Measurements from ENCODE around the gene FAM221A. TPM values are rescaled to one million over a fixed set of nuclear protein-coding genes. Genes with fewer than 3 reads are reported as not detected.
A peak's percentile ranks its signal among the peaks of the same experiment; 100 is the strongest.

The FAM221A gene
- total and polyA plus RNA-seq, 2 experiments from 2014 or later: 8.3 to 10.0 TPM

- Histone ChIP-seq H3K4me3 (no peak overlapping the region), H3K4me1 (ENCODE audit: low read depth) (no peaks in the 10 kb centered on the region), H3K36me3 (no peaks in the 10 kb centered on the region), H3K27ac (no peak overlapping the region), H3K27me3 (no peaks in the 10 kb centered on the region), H3K9me3 (ENCODE audit: low read depth) (no peaks in the 10 kb centered on the region)
- TF ChIP-seq, protein P1, sequence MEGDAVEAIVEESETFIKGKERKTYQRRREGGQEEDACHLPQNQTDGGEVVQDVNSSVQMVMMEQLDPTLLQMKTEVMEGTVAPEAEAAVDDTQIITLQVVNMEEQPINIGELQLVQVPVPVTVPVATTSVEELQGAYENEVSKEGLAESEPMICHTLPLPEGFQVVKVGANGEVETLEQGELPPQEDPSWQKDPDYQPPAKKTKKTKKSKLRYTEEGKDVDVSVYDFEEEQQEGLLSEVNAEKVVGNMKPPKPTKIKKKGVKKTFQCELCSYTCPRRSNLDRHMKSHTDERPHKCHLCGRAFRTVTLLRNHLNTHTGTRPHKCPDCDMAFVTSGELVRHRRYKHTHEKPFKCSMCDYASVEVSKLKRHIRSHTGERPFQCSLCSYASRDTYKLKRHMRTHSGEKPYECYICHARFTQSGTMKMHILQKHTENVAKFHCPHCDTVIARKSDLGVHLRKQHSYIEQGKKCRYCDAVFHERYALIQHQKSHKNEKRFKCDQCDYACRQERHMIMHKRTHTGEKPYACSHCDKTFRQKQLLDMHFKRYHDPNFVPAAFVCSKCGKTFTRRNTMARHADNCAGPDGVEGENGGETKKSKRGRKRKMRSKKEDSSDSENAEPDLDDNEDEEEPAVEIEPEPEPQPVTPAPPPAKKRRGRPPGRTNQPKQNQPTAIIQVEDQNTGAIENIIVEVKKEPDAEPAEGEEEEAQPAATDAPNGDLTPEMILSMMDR (IDR thresholded peaks at IDR 0.05; ENCODE audit: low read depth, low read length): no peak
- no peak for DNase-seq (ENCODE audit: low read depth in 1 of 2, low spot score in 1 of 2)
These were observed 29.2 kb downstream of the FAM221A start for GRCh38 chr7:23709081-23709750.

GRCh38 chr7:23710000-23710399 lies 30.0 kb downstream of the FAM221A start, which contains the start of gene STK31:
Gene STK31 (plus strand): TSS chr7:23710219. CDS start chr7:23710286, 67 bp downstream.
- H3K27ac ChIP-seq: no peak within 1 kb of the TSS
- no peak within 1 kb of the TSS for H3K4me3 ChIP-seq
- H3K9me3 ChIP-seq (ENCODE audit: low read depth): no peaks in the 10 kb centered on the region
- H3K4me1 ChIP-seq (ENCODE audit: low read depth): no peaks in the 10 kb centered on the region
- TF ChIP-seq, protein P1 (IDR thresholded peaks at IDR 0.05; ENCODE audit: low read depth, low read length): no peak
- no peak for DNase-seq (ENCODE audit: low read depth in 1 of 2, low spot score in 1 of 2)
- H3K27me3 ChIP-seq: no peaks in the 10 kb centered on the region
- no peaks in the 10 kb centered on the region for H3K36me3 ChIP-seq

DNA sequence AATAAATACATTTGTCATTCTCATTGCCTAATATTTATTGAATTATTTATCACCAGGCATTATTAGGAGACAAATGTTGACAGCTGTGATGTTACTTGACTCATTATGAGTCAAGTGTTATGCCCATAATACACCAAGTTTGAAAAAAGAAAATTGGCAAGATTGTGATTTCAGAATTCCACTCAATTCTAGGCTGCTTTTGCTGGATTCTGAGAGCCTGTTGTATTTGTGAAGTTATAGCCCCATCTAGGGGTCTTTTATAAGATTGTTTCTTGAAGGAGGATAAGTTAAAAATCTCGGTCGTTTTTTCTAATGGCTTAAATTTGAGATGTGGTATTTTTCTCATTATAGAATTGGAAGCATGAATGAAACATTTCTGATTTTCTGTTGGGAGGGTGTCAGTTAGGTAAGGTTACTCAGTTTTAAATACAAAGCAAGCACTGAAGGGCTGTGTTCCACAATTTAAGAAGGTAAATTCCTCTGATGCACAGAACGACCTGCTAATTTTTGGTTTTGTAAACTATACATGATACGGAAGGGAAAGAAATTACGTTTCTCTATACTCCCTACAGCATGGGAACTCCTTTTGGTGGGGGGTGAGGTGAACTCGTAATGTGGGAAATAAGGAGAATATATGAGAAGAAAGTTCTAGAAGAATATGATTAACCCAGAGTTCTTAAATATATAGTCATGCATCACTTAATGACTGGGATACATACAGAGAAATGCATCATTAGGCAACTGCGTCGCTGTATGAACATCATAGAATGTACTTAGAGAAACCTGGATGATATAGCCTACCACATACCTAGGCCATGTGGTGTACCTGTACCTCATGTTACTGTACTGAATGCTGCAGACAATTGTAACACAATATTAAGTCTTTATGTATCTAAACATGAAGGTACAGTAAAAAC lies 32.6 kb downstream of the FAM221A start:
- TF ChIP-seq, protein P1 (IDR thresholded peaks at IDR 0.05; ENCODE audit: low read depth, low read length): peak; percentile 48
- no peaks in the 10 kb centered on the region for H3K4me1 ChIP-seq (ENCODE audit: low read depth)
- no peak overlapping the region for H3K27ac ChIP-seq
- H3K9me3 ChIP-seq (ENCODE audit: low read depth): no peaks in the 10 kb centered on the region
- H3K4me3 ChIP-seq: no peak overlapping the region
- H3K27me3 ChIP-seq: no peaks in the 10 kb centered on the region
- peak; percentile 65 to 77 for DNase-seq (ENCODE audit: low read depth in 1 of 2, low spot score in 1 of 2)
- H3K36me3 ChIP-seq: no peaks in the 10 kb centered on the region

DNA sequence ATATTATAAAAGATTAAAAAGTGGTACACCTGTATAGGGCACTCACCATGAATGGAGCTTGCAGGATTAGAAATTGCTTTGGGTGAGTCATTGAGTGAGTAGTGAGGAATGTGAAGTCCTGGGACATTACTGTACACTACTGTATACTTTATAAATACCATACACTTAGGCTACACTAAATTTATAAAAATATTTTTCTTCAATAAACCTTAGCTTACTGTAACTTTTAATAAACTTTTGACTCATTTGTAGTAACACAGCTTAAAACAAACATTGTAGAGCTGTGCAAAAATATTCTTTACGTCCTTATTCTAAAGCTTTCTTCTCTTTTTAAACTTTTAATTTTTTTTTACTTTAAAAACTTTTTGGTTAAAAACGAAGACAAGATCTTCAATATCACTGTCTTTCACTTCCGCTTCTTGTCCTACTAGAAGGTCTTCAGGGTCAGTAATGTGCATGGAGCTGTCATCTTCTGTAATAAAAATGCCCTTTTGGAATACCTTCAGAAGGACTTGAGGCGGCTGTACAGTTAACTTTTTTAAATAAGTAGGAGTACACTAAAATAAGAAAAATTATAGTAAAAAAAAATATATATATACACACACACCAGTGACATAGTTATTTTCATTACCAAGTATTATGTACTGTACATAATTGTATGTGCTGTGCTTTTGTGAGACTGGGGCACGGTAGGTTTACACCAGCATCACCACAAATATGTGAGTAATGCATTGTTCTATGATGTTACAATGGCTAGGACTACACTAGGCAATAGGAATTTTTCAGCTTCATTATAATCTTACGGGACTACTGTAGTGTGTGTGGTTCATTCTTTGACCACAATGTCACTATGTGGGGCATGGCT lies 33.5 kb downstream of the FAM221A start:
- Histone ChIP-seq H3K9me3 (ENCODE audit: low read depth) (no peaks in the 10 kb centered on the region), H3K27ac (no peak overlapping the region), H3K27me3 (no peaks in the 10 kb centered on the region), H3K36me3 (no peaks in the 10 kb centered on the region), H3K4me1 (ENCODE audit: low read depth) (no peaks in the 10 kb centered on the region), H3K4me3 (no peak overlapping the region)
- TF ChIP-seq, protein P1 (IDR thresholded peaks at IDR 0.05; ENCODE audit: low read depth, low read length): no peak
- peak in 1 of 2 donors; percentile 71 for DNase-seq (ENCODE audit: low read depth in 1 of 2, low spot score in 1 of 2)

DNA sequence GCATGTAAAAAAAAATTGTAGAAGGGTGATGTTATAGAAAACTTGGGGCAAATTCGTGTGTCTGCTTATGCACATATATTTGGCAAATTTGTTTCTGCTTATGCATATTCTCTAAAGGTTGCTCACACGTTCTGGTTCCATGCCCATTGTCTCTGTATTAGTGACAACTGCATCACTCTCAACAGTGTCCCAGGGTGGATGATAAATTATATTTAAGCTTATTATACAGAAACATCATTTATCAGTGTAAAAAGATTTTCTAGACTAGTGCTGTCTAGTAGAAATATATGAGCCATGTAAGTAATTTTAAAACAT lies 34.1 kb downstream of the FAM221A start:
- Histone ChIP-seq H3K9me3 (ENCODE audit: low read depth) (no peaks in the 10 kb centered on the region), H3K4me1 (ENCODE audit: low read depth) (no peaks in the 10 kb centered on the region), H3K4me3 (no peak overlapping the region), H3K27me3 (no peaks in the 10 kb centered on the region), H3K36me3 (no peaks in the 10 kb centered on the region), H3K27ac (no peak overlapping the region)
- no peak for DNase-seq (ENCODE audit: low read depth in 1 of 2, low spot score in 1 of 2)
- TF ChIP-seq, protein P1 (IDR thresholded peaks at IDR 0.05; ENCODE audit: low read depth, low read length): no peak
